Naive thymus-derived CD4-positive, alpha-beta T cell (primary cell): ENCODE data around the gene STMN3. TPM values are rescaled to one million over a fixed set of nuclear protein-coding genes. Genes with fewer than 3 reads are reported as not detected.

Source experiments
- ATAC-seq: fragments of 150-1000 bp; cut with Tn5 transposase; 2 replicates; pipeline ENCODE4 v1.10.0; 2021; ENCODE audit warnings: mild to moderate bottlenecking, moderate library complexity
- CTCF ChIA-PET: fragments of 350-600 bp; sonication (Branson Sonifier 250); formaldehyde crosslinking; loops from one replicate; lab custom pipeline; 2021; ENCODE audit warnings: antibody characterized with exemption; lab: Charles Lee
- POLR2A ChIA-PET: fragments of 350-600 bp; sonication (Branson Sonifier 250); formaldehyde crosslinking; loops from one replicate; lab custom pipeline; 2021; ENCODE audit warnings: antibody characterized with exemption, inconsistent platforms; lab: Charles Lee
- DNase-seq, 9 donors: peaks; one replicate each; pipeline versions ENCODE4 v3.0.0 to v3.0.0-alpha.2; 2020 to 2022; ENCODE audit warnings: mixed read lengths in 1 of 9
- H3K27ac ChIP-seq: one replicate; pipeline ENCODE4 v1.7.0; 2013; ENCODE audit warnings: mild to moderate bottlenecking, low read depth, low read length, moderate library complexity
- H3K27me3 ChIP-seq, 2 donors: one replicate each; pipeline ENCODE4 v1.7.0; 2013; ENCODE audit warnings: low read length in 2 of 2, mild to moderate bottlenecking in 2 of 2, moderate library complexity in 2 of 2; ENCODE audit not compliant: control insufficient read depth in 2 of 2, insufficient read depth in 2 of 2
- H3K36me3 ChIP-seq, 3 experiments: 1 replicate in 2 of 3; 2 replicates in 1 of 3; pipeline ENCODE4 v1.7.0; 2013; ENCODE audit warnings: low read length in 3 of 3, mild to moderate bottlenecking in 3 of 3, moderate library complexity in 1 of 3; ENCODE audit not compliant: insufficient read depth in 3 of 3, control insufficient read depth in 2 of 3
- H3K4me1 ChIP-seq, 2 donors: one replicate each; pipeline ENCODE4 v1.7.0; 2013; ENCODE audit warnings: low read length in 2 of 2, mild to moderate bottlenecking in 2 of 2, moderate library complexity in 1 of 2; ENCODE audit not compliant: control insufficient read depth in 2 of 2, insufficient read depth in 2 of 2
- H3K4me3 ChIP-seq: 2 replicates; pipeline ENCODE4 v1.7.0; 2013; ENCODE audit warnings: mild to moderate bottlenecking, low read length
- H3K9me3 ChIP-seq, 3 experiments: 1 replicate in 2 of 3; 2 replicates in 1 of 3; pipeline ENCODE4 v1.7.0; 2013; ENCODE audit warnings: low read length in 3 of 3; ENCODE audit not compliant: control insufficient read depth in 2 of 3
- H3K27ac Mint-ChIP-seq, 9 donors: one replicate each; pipeline ENCODE4 v1.8.0; 2020 to 2022; ENCODE audit warnings: mixed read lengths in 9 of 9, mild to moderate bottlenecking in 8 of 9, moderate library complexity in 5 of 9, inconsistent platforms in 2 of 9
- H3K27me3 Mint-ChIP-seq, 5 donors: one replicate each; pipeline ENCODE4 v1.8.0; 2021 to 2022; ENCODE audit warnings: mixed read lengths in 5 of 5, mild to moderate bottlenecking in 1 of 5
- H3K36me3 Mint-ChIP-seq, 5 donors: one replicate each; pipeline ENCODE4 v1.8.0; 2020 to 2022; ENCODE audit warnings: mixed read lengths in 5 of 5, mild to moderate bottlenecking in 3 of 5, inconsistent platforms in 1 of 5
- H3K4me1 Mint-ChIP-seq, 7 donors: one replicate each; pipeline ENCODE4 v1.8.0; 2020 to 2022; ENCODE audit warnings: mixed read lengths in 7 of 7, mild to moderate bottlenecking in 3 of 7, inconsistent platforms in 1 of 7
- H3K4me3 Mint-ChIP-seq, 10 donors: one replicate each; pipeline ENCODE4 v1.8.0; 2020 to 2022; ENCODE audit warnings: mild to moderate bottlenecking in 10 of 10, mixed read lengths in 10 of 10, moderate library complexity in 6 of 10, inconsistent platforms in 2 of 10
- H3K9me3 Mint-ChIP-seq, 11 donors: one replicate each; pipeline ENCODE4 v1.8.0; 2020 to 2022; ENCODE audit warnings: mixed read lengths in 11 of 11, mild to moderate bottlenecking in 4 of 11, inconsistent platforms in 1 of 11, moderate library complexity in 1 of 11
- intact Hi-C, 2 donors: fragments of 100-400 bp; cut with micrococcal nuclease; formaldehyde crosslinking; loops; one replicate each; pipeline ENCODE4 v1.15.1; 2023
- polyA plus RNA-seq, 2 donors: library from polyadenylated mRNA; unstranded; fragments of 300-500 nt; fragmentation: Illumina TruSeq; gene quantifications; one replicate each; pipeline ENCODE4 v1.2.3, GENCODE V29; 2021
- total RNA-seq, 6 experiments: library from RNA in 5 of 6; stranded (reverse) in 5 of 6; gene quantifications; 1 replicate in 5 of 6; 2 replicates in 1 of 6; pipeline ENCODE4 v1.2.3 and lab custom pipeline; 2021 to 2026

Gene STMN3
- total and polyA plus RNA-seq, 7 experiments from 2014 or later, result 33.5 to 122 (median 54.4) TPM

DNA sequence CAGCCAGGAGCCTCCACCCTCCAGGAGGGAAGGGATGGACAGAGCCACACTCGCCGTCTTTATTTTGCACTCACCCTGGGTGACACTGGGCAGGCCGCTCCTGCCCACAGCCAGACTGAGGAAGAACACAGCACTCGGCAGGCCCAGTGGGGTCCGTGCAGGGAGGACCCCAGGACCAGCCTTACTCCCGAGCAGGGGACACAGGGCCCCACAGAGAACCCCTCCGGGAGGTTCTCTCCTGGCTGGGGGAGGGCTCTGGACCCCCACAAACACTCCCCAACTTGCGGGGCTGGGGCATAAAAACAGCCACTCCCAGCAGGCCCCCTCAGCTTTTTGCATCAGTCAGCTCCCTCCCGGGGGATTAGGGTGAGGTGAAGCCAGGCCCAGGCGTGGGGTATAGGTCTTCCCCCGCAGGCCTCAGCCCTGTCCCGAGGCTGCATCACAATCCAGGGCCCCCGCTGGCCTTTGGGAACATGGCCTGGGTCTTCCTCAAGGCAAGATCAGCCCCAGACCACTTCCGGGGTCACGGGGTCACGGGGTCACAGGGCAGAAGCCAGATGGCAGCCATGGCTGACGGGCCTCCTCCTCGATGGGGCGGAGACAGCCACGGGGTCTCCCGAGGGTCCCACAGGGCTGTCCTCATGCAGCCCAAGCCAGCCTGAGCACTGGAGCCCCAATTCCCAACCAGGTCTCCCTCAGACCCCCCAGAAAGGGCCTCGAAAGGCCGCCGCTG is 46.4 kb upstream of the STMN3 start:
- no peaks in the 10 kb centered on the region for H3K27me3 ChIP-seq
- peak in 1 of 9 donors; percentile 20 for DNase-seq
- peaks cover 5 to 15% (median 6%) of the 10 kb centered on the region in 7 donors for H3K4me1 Mint-ChIP-seq
- H3K4me3 ChIP-seq, result no peak overlapping the region
- H3K27ac Mint-ChIP-seq, result peak overlapping the region in 1 of 9 donors; percentile 46
- H3K9me3 Mint-ChIP-seq, result no peaks in the 10 kb centered on the region
- H3K27ac ChIP-seq, result no peak overlapping the region
- H3K4me1 ChIP-seq, result peaks cover 12 to 20% of the 10 kb centered on the region in 2 donors
- H3K36me3 Mint-ChIP-seq, result peaks cover 0 to 3% (median 0%) of the 10 kb centered on the region in 5 donors
- H3K9me3 ChIP-seq, result no peaks in the 10 kb centered on the region
- peaks cover 0 to 43% (median 4%) of the 10 kb centered on the region in 3 experiments for H3K36me3 ChIP-seq
- CTCF ChIA-PET, result no interaction called here
- intact Hi-C loops, result no loop called here
- no peaks in the 10 kb centered on the region for H3K27me3 Mint-ChIP-seq
- POLR2A ChIA-PET, result no interaction called here
- H3K4me3 Mint-ChIP-seq, result no peak overlapping the region
- ATAC-seq, result no peak

DNA sequence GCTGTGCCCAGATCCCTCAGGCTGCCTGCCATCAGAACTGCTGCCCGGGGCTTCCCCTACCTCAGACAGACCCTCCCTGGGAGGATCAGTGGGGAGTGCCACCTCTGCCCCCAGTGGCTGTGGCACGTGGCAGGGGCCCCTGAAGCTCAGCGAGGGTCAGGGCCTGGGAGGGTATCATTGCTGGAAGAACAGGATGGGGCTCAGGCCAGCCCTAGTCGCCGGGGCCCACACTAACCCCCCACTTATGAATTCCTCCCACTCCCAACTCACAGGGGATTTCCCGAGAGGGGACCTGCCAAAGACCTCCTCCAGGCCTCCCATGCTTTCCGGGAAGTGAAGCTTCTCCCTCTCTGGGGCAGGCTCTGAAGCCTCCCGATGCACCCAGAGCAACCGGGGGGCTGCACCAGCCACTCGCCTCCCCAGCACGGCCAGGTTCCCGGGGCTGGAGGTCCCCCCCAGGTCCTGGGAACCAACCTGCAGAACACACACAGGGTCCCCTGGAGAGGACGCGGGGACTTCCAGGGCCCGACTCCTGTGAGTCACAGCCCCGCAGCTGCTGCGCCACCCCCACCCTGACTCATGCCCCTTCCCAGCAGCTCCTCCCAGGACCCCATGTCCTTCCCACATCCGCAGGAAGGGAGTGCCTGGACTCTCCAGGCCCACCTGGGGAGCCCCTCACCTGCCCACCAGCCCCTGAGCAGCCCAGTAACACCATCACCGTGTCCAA is 45.7 kb upstream of the STMN3 start:
- peaks cover 0 to 2% (median 0%) of the 10 kb centered on the region in 5 donors for H3K36me3 Mint-ChIP-seq
- no peaks in the 10 kb centered on the region for H3K9me3 ChIP-seq
- no peaks in the 10 kb centered on the region for H3K27me3 ChIP-seq
- H3K9me3 Mint-ChIP-seq, result no peaks in the 10 kb centered on the region
- ATAC-seq (no peak), DNase-seq (peak in 1 of 9 donors; percentile 65)
- H3K4me3 ChIP-seq, result no peak overlapping the region
- H3K27me3 Mint-ChIP-seq, result no peaks in the 10 kb centered on the region
- ChIA-PET CTCF (interaction anchor here (1.0 kb wide), 1 partner anchor 9 kb away, joined by 4 read pairs; the partner anchor contains the start of genes ARFRP1 and ZGPAT), POLR2A (interaction anchor here (1.0 to 3.3 kb wide), 4 partner anchors 9 to 42 kb away, joined by 3 to 19 read pairs (median 10); partner anchors contain the start of genes ARFRP1, LIME1 and ZGPAT)
- H3K4me3 Mint-ChIP-seq, result no peak overlapping the region
- peaks cover 12 to 20% of the 10 kb centered on the region in 2 donors for H3K4me1 ChIP-seq
- intact Hi-C loops, result no loop called here
- no peak overlapping the region for H3K27ac ChIP-seq
- peaks cover 0 to 41% (median 0%) of the 10 kb centered on the region in 3 experiments for H3K36me3 ChIP-seq
- peak overlapping the region in 1 of 9 donors; percentile 46 for H3K27ac Mint-ChIP-seq
- H3K4me1 Mint-ChIP-seq, result peaks cover 5 to 15% (median 6%) of the 10 kb centered on the region in 7 donors

DNA sequence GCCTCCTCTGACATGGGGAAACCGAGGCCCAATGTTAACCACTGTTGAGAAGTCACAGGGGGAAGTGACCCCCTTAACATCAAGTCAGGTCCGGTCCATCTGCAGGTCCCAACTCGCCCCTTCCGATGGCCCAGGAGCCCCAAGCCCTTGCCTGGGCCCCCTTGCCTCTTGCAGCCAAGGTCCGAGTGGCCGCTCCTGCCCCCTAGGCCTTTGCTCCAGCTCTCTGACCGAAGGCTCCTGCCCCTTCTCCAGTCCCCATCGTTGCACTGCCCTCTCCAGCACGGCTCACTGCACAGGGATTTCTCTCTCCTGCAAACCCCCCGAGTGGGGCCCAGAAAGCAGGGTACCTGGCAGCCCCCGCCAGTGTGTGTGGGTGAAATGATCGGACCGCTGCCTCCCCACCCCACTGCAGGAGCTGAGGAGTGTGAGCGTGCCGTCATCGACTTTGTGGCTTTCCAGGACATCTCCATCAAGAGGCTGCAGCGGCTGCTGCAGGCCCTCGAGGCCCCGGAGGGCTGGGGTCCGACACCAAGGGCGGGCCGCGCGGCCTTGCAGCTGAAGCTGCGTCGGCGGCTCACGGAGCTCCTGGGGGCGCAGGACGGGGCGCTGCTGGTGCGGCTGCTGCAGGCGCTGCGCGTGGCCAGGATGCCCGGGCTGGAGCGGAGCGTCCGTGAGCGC is 44.8 kb upstream of the STMN3 start:
- DNase-seq (no peak), ATAC-seq (no peak)
- H3K27ac ChIP-seq, result no peak overlapping the region
- H3K27me3 ChIP-seq, result no peaks in the 10 kb centered on the region
- ChIA-PET POLR2A (interaction anchor here (0.6 to 3.3 kb wide), 7 partner anchors 9 to 71 kb away, joined by 3 to 19 read pairs (median 3); partner anchors contain the start of genes ARFRP1, LIME1 and ZGPAT), CTCF (interaction anchor here (1.0 kb wide), 1 partner anchor 10 kb away, joined by 4 read pairs; the partner anchor contains the start of genes ARFRP1 and ZGPAT)
- Mint-ChIP-seq H3K4me3 (peak overlapping the region in 4 of 10 donors; percentile 25 to 76 (median 50)), H3K27me3 (peaks cover 0 to 2% (median 0%) of the 10 kb centered on the region in 5 donors), H3K36me3 (peaks cover 0 to 5% (median 0%) of the 10 kb centered on the region in 5 donors), H3K9me3 (peaks cover 0 to 2% (median 0%) of the 10 kb centered on the region in 11 donors), H3K27ac (no peak overlapping the region), H3K4me1 (peaks cover 5 to 15% (median 6%) of the 10 kb centered on the region in 7 donors)
- H3K4me1 ChIP-seq, result peaks cover 12 to 20% of the 10 kb centered on the region in 2 donors
- H3K4me3 ChIP-seq, result no peak overlapping the region
- peaks cover 0 to 32% (median 0%) of the 10 kb centered on the region in 3 experiments for H3K36me3 ChIP-seq
- intact Hi-C loops, result no loop called here
- no peaks in the 10 kb centered on the region for H3K9me3 ChIP-seq

DNA sequence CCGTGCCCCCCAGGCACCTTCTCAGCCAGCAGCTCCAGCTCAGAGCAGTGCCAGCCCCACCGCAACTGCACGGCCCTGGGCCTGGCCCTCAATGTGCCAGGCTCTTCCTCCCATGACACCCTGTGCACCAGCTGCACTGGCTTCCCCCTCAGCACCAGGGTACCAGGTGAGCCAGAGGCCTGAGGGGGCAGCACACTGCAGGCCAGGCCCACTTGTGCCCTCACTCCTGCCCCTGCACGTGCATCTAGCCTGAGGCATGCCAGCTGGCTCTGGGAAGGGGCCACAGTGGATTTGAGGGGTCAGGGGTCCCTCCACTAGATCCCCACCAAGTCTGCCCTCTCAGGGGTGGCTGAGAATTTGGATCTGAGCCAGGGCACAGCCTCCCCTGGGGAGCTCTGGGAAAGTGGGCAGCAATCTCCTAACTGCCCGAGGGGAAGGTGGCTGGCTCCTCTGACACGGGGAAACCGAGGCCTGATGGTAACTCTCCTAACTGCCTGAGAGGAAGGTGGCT is 44.2 kb upstream of the STMN3 start:
- ChIA-PET CTCF (interaction anchor here (0.9 kb wide), 1 partner anchor 9 kb away, joined by 3 read pairs; no protein-coding TSS in a partner anchor), POLR2A (interaction anchor here (0.6 to 3.3 kb wide), 7 partner anchors 8 to 70 kb away, joined by 3 to 19 read pairs (median 3); partner anchors contain the start of genes ARFRP1, LIME1 and ZGPAT)
- intact Hi-C loops, result no loop called here
- H3K27me3 Mint-ChIP-seq, result peaks cover 0 to 2% (median 0%) of the 10 kb centered on the region in 5 donors
- Histone ChIP-seq H3K9me3 (no peaks in the 10 kb centered on the region), H3K36me3 (peaks cover 0 to 28% (median 0%) of the 10 kb centered on the region in 3 experiments), H3K27ac (peak overlapping the region; percentile 20), H3K4me1 (peaks cover 12 to 20% of the 10 kb centered on the region in 2 donors), H3K27me3 (no peaks in the 10 kb centered on the region), H3K4me3 (no peak overlapping the region)
- ATAC-seq, result no peak
- DNase-seq, result no peak
- H3K36me3 Mint-ChIP-seq, result peaks cover 0 to 8% (median 0%) of the 10 kb centered on the region in 5 donors
- H3K9me3 Mint-ChIP-seq, result peaks cover 0 to 4% (median 0%) of the 10 kb centered on the region in 11 donors
- H3K4me1 Mint-ChIP-seq, result peaks cover 5 to 15% (median 6%) of the 10 kb centered on the region in 7 donors
- H3K27ac Mint-ChIP-seq, result peak overlapping the region in 2 of 9 donors; percentile 5 to 54
- peak overlapping the region in 6 of 10 donors; percentile 52 to 76 (median 60) for H3K4me3 Mint-ChIP-seq

DNA sequence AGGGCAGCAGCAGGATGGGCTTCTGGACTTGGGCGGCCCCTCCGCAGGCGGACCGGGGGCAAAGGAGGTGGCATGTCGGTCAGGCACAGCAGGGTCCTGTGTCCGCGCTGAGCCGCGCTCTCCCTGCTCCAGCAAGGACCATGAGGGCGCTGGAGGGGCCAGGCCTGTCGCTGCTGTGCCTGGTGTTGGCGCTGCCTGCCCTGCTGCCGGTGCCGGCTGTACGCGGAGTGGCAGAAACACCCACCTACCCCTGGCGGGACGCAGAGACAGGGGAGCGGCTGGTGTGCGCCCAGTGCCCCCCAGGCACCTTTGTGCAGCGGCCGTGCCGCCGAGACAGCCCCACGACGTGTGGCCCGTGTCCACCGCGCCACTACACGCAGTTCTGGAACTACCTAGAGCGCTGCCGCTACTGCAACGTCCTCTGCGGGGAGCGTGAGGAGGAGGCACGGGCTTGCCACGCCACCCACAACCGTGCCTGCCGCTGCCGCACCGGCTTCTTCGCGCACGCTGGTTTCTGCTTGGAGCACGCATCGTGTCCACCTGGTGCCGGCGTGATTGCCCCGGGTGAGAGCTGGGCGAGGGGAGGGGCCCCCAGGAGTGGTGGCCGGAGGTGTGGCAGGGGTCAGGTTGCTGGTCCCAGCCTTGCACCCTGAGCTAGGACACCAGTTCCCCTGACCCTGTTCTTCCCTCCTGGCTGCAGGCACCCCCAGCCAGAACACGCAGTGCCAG is 43.6 kb upstream of the STMN3 start, which contains the start of gene TNFRSF6B:
Gene TNFRSF6B (plus strand): TSS at position 25 of the 729 bp plus-strand sequence. CDS start 116 bp downstream, at position 141.
- peaks cover 0 to 28% (median 0%) of the 10 kb centered on the region in 3 experiments for H3K36me3 ChIP-seq
- intact Hi-C loops, result no loop called here
- peaks cover 0 to 10% (median 0%) of the 10 kb centered on the region in 5 donors for H3K36me3 Mint-ChIP-seq
- peak within 1 kb of the TSS; percentile 20 for H3K27ac ChIP-seq
- peak in 5 of 9 donors; percentile 33 to 51 (median 35) for DNase-seq
- H3K9me3 Mint-ChIP-seq, result peaks cover 0 to 5% (median 0%) of the 10 kb centered on the region in 11 donors
- H3K27ac Mint-ChIP-seq, result peak within 1 kb of the TSS in 7 of 9 donors; percentile 5 to 88 (median 64)
- no peaks in the 10 kb centered on the region for H3K9me3 ChIP-seq
- peaks cover 5 to 15% (median 6%) of the 10 kb centered on the region in 7 donors for H3K4me1 Mint-ChIP-seq
- ChIA-PET CTCF (interaction anchor here (0.9 kb wide), 1 partner anchor 9 kb away, joined by 3 read pairs; no protein-coding TSS in a partner anchor), POLR2A (interaction anchor here (0.5 to 3.3 kb wide), 6 partner anchors 10 to 69 kb away, joined by 3 to 19 read pairs (median 4); partner anchors contain the start of genes ARFRP1, LIME1 and ZGPAT)
- peaks cover 0 to 2% (median 0%) of the 10 kb centered on the region in 5 donors for H3K27me3 Mint-ChIP-seq
- peak; percentile 44 for ATAC-seq
- peak within 1 kb of the TSS; percentile 47 for H3K4me3 ChIP-seq
- peak within 1 kb of the TSS in 9 of 10 donors; percentile 27 to 76 (median 54) for H3K4me3 Mint-ChIP-seq
- no peaks in the 10 kb centered on the region for H3K27me3 ChIP-seq
- peaks cover 12 to 20% of the 10 kb centered on the region in 2 donors for H3K4me1 ChIP-seq
